ENCODE measurements around the gene CTSZ.

DNA sequence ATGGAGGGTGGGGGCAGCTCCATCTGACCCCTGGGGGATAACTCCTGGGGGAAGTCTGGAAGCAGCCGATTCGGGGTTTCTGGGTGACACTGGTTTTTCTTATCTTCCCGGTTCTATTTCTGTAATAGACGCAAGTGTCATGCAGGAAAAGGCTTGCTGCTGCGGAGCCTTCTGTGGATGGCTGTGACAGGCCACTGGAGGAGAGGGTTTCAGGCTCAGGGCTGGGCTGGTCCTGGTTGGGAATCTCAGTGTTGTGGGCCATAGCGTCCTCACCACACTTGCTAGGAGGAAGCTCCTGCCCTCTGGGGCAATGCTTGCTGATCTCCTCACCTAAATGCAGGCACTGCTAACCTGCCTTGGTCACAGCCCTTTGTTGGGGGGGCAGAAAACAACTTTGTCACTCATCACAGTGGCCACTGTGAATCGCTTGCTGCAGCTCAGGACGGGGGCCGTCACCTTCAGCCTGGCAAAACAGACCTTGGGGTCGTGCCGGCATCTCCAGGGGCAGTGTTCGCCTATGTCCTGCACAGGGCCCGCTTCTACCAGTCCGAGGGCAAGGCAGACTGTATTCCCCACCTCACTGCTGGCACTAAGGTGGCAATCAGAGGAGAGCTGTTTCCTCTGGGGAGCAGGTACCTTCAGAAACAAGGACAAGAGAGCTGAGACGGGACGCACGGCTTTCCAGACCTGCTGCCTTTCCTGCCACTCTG, 7.8 kb upstream of the CTSZ start:
- TF ChIP-seq, protein P1, sequence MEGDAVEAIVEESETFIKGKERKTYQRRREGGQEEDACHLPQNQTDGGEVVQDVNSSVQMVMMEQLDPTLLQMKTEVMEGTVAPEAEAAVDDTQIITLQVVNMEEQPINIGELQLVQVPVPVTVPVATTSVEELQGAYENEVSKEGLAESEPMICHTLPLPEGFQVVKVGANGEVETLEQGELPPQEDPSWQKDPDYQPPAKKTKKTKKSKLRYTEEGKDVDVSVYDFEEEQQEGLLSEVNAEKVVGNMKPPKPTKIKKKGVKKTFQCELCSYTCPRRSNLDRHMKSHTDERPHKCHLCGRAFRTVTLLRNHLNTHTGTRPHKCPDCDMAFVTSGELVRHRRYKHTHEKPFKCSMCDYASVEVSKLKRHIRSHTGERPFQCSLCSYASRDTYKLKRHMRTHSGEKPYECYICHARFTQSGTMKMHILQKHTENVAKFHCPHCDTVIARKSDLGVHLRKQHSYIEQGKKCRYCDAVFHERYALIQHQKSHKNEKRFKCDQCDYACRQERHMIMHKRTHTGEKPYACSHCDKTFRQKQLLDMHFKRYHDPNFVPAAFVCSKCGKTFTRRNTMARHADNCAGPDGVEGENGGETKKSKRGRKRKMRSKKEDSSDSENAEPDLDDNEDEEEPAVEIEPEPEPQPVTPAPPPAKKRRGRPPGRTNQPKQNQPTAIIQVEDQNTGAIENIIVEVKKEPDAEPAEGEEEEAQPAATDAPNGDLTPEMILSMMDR (IDR thresholded peaks at IDR 0.05): no peak
- TF ChIP-seq EP300 (IDR thresholded peaks at IDR 0.05) (no peak), POLR2AphosphoS5 (IDR thresholded peaks at IDR 0.05) (no peak), POLR2A (IDR thresholded peaks at IDR 0.05) (no peak)

All from sigmoid colon (tissue), 4 donors.